K562 (cell line): ENCODE data around the gene FHIT.

Source experiments
- CBX8 ChIP-seq: fragments of 200-600 bp; sonication (generic); IDR thresholded peaks from 2 replicates; pipeline ENCODE4 v1.6.1; 2012; ENCODE audit warnings: borderline replicate concordance, mixed run types, low read depth, mild to moderate bottlenecking, moderate library complexity, mixed read lengths, low read length, control low read depth, inconsistent platforms; ENCODE audit not compliant: poor library complexity, severe bottlenecking; ENCODE audit errors: extremely low read depth
- RAD21 ChIP-seq, 2 experiments: fragments of 250-450 bp in 1 of 2; fragments of 450-650 bp in 1 of 2; sonication (Bioruptor Pico) in 1 of 2; formaldehyde crosslinking in 1 of 2; IDR thresholded peaks in 1 of 2; conservative IDR thresholded peaks in 1 of 2; 2 replicates each; pipeline versions ENCODE4 v1.4.0 to v1.8.0; 2020 to 2022; ENCODE audit warnings: mild to moderate bottlenecking in 2 of 2, moderate library complexity in 1 of 2
- ZNF76 ChIP-seq: fragments of 250-450 bp; sonication (Bioruptor Pico); IDR thresholded peaks from 2 replicates; pipeline ENCODE4 v1.4.0; 2020; ENCODE audit warnings: mild to moderate bottlenecking, moderate library complexity, borderline replicate concordance

- TF ChIP-seq CBX8 = no peak
- no peak for TF ChIP-seq ZNF76
- no peak for TF ChIP-seq RAD21 (CRISPR knock-in tag; conservative IDR thresholded peaks at IDR 0.05 in 1 of 2, IDR thresholded peaks at IDR 0.05 in 1 of 2)
These were observed 913.8 kb downstream of the FHIT start for GRCh38 chr3:60337421-60337820.
